Measurements from ENCODE around the gene EPS8L1. TPM values are rescaled to one million over a fixed set of nuclear protein-coding genes. Genes with fewer than 3 reads are reported as not detected.
"Not testable (repeated sequence)": the region's sequence is repeated elsewhere in the genome, so short reads cannot be mapped to it uniquely, and the experiment has no call there.

Gene EPS8L1
- total RNA-seq, 1 experiment from 2014 or later, result 10.2 TPM

DNA sequence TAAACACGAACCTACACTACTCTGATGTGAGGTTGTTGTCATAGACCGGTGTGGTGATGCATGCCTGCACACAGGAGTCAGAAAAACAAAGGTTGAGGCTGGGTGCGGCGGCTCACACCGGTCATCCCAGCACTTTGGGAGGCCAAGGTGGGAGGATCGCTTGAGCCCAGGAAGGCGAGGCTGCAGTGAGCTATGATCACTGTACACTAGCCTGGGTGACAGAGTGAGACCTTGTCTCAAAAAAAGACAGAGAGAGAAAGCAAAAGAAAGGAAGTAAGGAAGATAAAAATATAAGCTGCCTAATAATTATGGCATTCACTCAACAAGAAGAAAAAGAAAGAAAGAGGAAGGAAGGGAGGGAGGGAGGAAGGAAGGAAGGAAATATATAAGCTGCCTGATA, 46.9 kb upstream of the EPS8L1 start:
- no TSS peak for BruUV-seq (replicated peaks)
- POLR2A ChIA-PET (ENCODE audit: low non-redundant PET), result no interaction called here
- no peak for DNase-seq (ENCODE audit: low spot score)
- Histone ChIP-seq H3K36me3 (ENCODE audit: insufficient read depth, low read length, poor library complexity, severe bottlenecking) (no peaks in the 10 kb centered on the region), H3K4me1 (ENCODE audit: insufficient read depth, low read length, poor library complexity, severe bottlenecking) (peaks cover 5% of the 10 kb centered on the region), H3K4me3 (ENCODE audit: low read depth, low read length, poor library complexity, severe bottlenecking) (no peak overlapping the region), H3K27me3 (replicated peaks; ENCODE audit: insufficient read depth, low read depth, low read length, poor library complexity) (no peaks in the 10 kb centered on the region), H3K27ac (ENCODE audit: low read depth, low read length, poor library complexity, severe bottlenecking) (peak overlapping the region; percentile 30), H3K9me3 (ENCODE audit: low read depth, low read length, poor library complexity, severe bottlenecking) (no peaks in the 10 kb centered on the region)
- CTCF ChIA-PET, result interaction anchor here (0.5 kb wide), 1 partner anchor 347 kb away, joined by 3 read pairs; no protein-coding TSS in a partner anchor
- TF ChIP-seq, protein P1, sequence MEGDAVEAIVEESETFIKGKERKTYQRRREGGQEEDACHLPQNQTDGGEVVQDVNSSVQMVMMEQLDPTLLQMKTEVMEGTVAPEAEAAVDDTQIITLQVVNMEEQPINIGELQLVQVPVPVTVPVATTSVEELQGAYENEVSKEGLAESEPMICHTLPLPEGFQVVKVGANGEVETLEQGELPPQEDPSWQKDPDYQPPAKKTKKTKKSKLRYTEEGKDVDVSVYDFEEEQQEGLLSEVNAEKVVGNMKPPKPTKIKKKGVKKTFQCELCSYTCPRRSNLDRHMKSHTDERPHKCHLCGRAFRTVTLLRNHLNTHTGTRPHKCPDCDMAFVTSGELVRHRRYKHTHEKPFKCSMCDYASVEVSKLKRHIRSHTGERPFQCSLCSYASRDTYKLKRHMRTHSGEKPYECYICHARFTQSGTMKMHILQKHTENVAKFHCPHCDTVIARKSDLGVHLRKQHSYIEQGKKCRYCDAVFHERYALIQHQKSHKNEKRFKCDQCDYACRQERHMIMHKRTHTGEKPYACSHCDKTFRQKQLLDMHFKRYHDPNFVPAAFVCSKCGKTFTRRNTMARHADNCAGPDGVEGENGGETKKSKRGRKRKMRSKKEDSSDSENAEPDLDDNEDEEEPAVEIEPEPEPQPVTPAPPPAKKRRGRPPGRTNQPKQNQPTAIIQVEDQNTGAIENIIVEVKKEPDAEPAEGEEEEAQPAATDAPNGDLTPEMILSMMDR (conservative IDR thresholded peaks at IDR 0.05; ENCODE audit: low read depth, low read length), result no peak
- no peak for TF ChIP-seq EZH2 (IDR thresholded peaks at IDR 0.05; ENCODE audit: borderline replicate concordance, low read depth, low read length, poor library complexity, severe bottlenecking)
- intact Hi-C loops (cut with micrococcal nuclease; ENCODE audit: unreplicated experiment), result no loop called here

DNA sequence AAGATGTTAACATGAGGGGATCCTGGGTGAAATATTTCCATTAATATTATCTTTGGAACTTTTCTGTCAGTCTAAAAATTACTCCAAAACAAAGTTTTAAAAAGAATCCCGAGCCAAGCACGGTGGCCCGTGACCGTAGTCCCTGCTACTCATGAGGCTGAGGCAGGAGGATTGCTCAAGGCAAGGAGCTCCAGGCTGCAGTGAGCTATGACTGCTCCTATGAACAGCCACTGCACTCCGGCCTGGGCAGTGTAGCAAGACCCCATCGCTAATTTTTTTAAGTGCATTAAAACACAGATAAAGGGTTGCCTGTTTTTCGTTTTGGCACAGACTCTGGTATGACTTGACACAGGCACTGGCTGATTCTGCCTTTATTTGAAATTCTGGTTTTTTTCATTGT, 44.5 kb upstream of the EPS8L1 start:
- no peak overlapping the region for H3K27ac ChIP-seq (ENCODE audit: low read depth, low read length, poor library complexity, severe bottlenecking)
- CTCF ChIA-PET, result no interaction called here
- peaks cover 5% of the 10 kb centered on the region for H3K4me1 ChIP-seq (ENCODE audit: insufficient read depth, low read length, poor library complexity, severe bottlenecking)
- H3K27me3 ChIP-seq (replicated peaks; ENCODE audit: insufficient read depth, low read depth, low read length, poor library complexity), result no peaks in the 10 kb centered on the region
- H3K36me3 ChIP-seq (ENCODE audit: insufficient read depth, low read length, poor library complexity, severe bottlenecking), result no peaks in the 10 kb centered on the region
- H3K9me3 ChIP-seq (ENCODE audit: low read depth, low read length, poor library complexity, severe bottlenecking), result no peaks in the 10 kb centered on the region
- no peak for DNase-seq (ENCODE audit: low spot score)
- POLR2A ChIA-PET (ENCODE audit: low non-redundant PET), result no interaction called here
- no peak overlapping the region for H3K4me3 ChIP-seq (ENCODE audit: low read depth, low read length, poor library complexity, severe bottlenecking)
- TF ChIP-seq EZH2 (IDR thresholded peaks at IDR 0.05; ENCODE audit: borderline replicate concordance, low read depth, low read length, poor library complexity, severe bottlenecking), result no peak
- TF ChIP-seq, protein P1 (conservative IDR thresholded peaks at IDR 0.05; ENCODE audit: low read depth, low read length), result no peak
- intact Hi-C loops (cut with micrococcal nuclease; ENCODE audit: unreplicated experiment), result no loop called here
- no TSS peak for BruUV-seq (replicated peaks)

DNA sequence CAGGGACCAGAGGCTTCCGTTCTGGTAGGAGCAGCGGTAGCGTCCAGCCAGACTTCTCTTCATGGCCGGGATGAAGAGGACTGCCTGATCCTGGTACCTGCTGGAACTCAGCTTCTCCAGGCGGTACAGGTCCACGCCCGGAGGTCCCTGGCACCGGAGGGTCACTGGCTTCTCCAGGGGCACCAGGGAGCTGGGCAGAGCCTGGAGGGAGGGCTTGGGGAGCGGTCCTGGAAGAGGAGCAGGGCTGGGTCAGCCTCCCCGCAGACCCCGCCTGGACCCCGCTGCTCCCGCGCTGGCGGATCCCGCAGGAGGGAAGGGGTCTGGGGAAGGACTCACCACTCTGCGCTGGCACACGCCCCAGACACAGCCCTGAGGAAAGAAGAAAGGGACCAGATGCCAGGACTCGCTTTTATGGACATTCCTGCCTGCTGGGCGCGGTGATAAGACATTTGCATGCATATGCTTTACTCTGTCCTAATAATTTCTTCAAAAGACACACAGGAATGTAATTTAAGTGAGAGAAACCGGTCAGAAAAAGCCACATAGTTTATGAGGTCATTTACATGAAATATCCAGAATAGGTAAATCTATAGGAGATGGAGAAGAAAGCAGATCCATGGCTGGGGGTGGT, 43.4 kb upstream of the EPS8L1 start:
- peak; percentile 15 for DNase-seq (ENCODE audit: low spot score)
- no TSS peak for BruUV-seq (replicated peaks)
- no peak overlapping the region for H3K4me3 ChIP-seq (ENCODE audit: low read depth, low read length, poor library complexity, severe bottlenecking)
- H3K36me3 ChIP-seq (ENCODE audit: insufficient read depth, low read length, poor library complexity, severe bottlenecking), result no peaks in the 10 kb centered on the region
- ChIA-PET POLR2A (ENCODE audit: low non-redundant PET) (interaction anchor here (0.6 kb wide), 1 partner anchor 409 kb away, joined by 4 read pairs; no protein-coding TSS in a partner anchor), CTCF (no interaction called here)
- intact Hi-C loops (cut with micrococcal nuclease; ENCODE audit: unreplicated experiment), result no loop called here
- H3K9me3 ChIP-seq (ENCODE audit: low read depth, low read length, poor library complexity, severe bottlenecking), result no peaks in the 10 kb centered on the region
- H3K27ac ChIP-seq (ENCODE audit: low read depth, low read length, poor library complexity, severe bottlenecking), result no peak overlapping the region
- peaks cover 5% of the 10 kb centered on the region for H3K4me1 ChIP-seq (ENCODE audit: insufficient read depth, low read length, poor library complexity, severe bottlenecking)
- TF ChIP-seq, protein P1 (conservative IDR thresholded peaks at IDR 0.05; ENCODE audit: low read depth, low read length), result no peak
- no peak for TF ChIP-seq EZH2 (IDR thresholded peaks at IDR 0.05; ENCODE audit: borderline replicate concordance, low read depth, low read length, poor library complexity, severe bottlenecking)
- no peaks in the 10 kb centered on the region for H3K27me3 ChIP-seq (replicated peaks; ENCODE audit: insufficient read depth, low read depth, low read length, poor library complexity)

DNA sequence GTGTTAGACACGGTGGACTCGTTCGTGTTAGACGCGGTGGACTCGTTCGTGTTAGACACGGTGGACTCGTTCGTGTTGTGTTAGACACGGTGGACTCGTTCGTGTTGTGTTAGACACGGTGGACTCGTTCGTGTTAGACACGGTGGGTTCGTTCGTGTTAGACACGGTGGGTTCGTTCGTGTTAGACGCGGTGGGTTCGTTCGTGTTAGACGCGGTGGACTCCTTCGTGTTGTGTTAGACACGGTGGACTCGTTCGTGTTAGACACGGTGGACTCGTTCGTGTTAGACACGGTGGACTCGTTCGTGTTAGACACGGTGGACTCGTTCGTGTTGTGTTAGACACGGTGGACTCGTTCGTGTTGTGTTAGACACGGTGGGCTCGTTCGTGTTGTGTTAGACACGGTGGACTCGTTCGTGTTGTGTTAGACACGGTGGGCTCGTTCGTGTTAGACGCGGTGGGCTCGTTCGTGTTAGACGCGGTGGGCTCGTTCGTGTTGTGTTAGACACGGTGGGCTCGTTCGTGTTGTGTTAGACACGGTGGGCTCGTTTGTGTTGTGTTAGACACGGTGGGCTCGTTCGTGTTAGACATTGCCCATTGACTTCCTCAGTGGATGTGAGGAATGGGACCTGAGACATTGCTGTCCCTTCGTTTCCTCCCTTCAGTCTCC, 42.6 kb upstream of the EPS8L1 start:
- H3K27ac ChIP-seq (ENCODE audit: low read depth, low read length, poor library complexity, severe bottlenecking); H3K9me3 ChIP-seq (ENCODE audit: low read depth, low read length, poor library complexity, severe bottlenecking); H3K4me1 ChIP-seq (ENCODE audit: insufficient read depth, low read length, poor library complexity, severe bottlenecking); CTCF ChIA-PET; H3K36me3 ChIP-seq (ENCODE audit: insufficient read depth, low read length, poor library complexity, severe bottlenecking); H3K27me3 ChIP-seq (replicated peaks; ENCODE audit: insufficient read depth, low read depth, low read length, poor library complexity); POLR2A ChIA-PET (ENCODE audit: low non-redundant PET); BruUV-seq (replicated peaks); DNase-seq (ENCODE audit: low spot score); intact Hi-C loops (cut with micrococcal nuclease; ENCODE audit: unreplicated experiment); H3K4me3 ChIP-seq (ENCODE audit: low read depth, low read length, poor library complexity, severe bottlenecking): not testable (repeated sequence)
